Non-pigmented ciliary epithelial cell (primary cell): ENCODE data around the gene UBE2G2.

Experiments
- DNase-seq: peaks from one replicate; pipeline ENCODE4 v3.0.0-alpha.2; 2010; ENCODE audit warnings: low read depth

The UBE2G2 gene, protein sequence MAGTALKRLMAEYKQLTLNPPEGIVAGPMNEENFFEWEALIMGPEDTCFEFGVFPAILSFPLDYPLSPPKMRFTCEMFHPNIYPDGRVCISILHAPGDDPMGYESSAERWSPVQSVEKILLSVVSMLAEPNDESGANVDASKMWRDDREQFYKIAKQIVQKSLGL

DNA sequence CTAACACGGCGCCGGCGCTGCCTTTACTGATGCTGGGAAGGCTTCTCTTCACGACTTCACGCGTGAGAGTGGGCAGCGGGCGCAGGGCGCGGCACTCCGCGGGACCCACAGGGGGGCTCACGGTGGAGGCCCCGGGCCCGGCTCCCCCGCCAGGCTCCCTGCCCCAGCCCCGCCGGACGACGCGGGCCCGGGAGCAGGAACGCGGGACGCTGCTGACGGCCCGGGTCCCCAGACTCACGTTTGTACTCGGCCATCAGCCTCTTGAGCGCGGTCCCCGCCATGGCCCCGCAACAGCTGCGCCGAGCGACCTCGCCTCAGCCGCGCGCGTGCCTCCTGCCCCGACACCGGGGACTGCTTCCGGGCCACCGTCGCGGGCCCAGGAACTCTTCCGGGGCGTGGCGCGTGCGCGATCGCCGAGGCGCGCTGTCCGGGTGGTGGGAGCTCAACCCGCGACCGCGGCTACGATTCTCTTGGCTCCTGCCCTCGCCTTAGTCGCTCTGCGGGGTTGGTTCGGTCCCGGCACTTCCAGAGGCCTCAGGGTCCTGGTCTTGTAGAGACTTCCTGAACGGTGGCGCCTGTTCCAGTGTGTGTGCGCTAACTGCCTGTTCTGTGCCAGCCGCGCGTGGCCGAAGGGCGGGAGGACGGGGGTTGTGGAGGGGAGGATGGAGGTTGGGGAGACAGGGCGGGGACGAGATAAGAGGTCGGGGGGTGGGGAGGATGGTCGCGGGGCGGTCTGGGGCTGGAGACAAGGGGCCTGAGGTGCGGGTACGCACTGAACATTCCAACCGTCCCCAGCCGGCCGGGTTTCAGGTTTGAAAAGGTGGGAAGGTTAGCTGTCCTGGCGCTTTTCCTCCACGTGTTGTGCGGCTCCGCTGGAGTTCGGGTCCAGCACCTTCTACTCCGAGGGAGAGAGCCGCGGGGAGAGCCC, at the start of gene UBE2G2:
Gene UBE2G2, minus strand, starts transcription at position 353 of the 928 bp plus-strand sequence. Its CDS starts 72 bp downstream, at position 281.
- no peak for DNase-seq

DNA sequence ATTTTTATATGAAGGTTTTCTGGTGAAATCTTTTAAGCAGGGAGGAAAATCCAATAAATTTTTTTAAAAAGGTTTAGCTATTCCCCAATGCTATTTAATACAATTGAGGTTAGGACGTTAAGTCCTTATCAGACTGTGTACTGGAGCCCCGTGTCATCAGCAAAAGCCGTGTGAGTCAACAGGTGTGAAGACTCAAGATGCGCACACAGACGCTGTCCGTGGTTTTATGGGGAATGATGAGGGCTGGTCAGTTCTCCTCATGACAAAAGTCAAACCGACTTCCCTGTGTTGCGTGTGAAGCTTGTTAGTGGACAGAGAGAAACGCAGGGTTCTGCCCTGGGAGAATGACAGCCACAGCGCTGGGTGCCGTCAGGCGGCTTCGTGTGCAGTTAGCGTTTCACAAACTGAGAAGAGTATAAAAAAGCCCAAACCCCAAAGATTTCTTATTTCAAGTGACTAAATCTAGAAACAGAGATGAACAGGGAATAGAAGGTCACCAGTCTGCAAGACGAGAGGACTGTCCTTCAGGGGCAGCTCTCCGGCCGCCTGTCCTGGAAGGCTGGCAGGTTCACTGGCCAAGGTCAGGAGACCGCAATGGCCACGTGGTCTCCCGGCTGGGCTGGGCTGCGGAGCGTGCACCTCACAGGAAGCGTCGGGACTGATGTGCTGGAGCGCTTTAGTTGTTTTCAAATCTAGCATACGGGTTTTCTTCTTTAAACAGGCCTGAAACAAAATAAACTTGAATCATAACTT, 49.5 kb upstream of the UBE2G2 start:
- no peak for DNase-seq

DNA sequence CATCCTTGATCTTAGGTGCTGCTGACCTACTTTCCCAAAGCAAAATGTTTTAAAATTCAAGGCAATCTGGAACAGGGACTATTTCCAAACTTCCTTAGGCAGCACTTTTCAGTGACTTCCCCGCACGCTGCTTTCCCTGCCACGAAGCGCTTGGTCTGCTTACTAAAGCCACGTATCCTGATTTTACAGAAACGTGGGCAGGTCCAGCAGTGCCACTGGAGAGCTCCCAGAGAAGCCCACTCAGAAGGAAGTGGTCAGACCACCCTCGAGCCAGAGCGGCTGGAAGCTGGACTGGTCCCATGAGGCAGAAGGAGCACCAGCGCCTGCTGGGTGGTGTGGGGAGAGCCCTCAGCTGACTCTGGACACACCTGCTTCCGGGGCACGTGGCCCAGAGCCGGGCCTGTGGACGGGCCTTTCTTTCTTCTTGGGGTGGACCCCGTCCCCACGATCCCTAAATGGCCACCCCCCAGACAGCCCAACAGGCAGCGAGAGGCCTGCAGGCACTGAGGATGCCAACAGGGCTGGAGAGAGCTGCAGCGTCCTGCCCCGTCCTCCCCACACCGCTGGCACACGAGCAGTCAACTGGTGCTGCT, 48.7 kb upstream of the UBE2G2 start:
- DNase-seq, result no peak

DNA sequence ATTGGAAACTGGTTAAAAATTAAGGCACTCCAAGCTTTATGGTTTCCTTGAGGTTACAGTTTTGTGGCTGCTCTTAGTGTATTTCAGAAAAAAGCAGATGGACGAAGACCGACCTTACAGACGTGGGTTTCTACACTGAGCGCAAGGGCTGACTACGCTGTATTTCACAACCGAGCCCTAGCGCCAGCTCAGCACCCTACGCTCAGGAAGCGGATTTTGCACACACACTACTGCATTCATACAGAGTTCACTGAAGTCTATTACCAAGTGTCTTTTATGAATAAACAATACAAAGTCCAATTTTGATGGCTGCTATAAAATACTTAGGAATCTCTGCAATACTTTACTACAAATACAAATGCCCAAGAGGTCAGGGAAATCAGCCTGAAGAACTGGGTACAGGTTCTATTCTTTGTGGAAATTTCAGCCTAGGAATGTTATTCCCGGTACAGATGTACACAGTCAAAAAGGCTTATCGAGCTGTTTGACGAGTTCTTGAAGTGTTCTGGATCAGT, 48.1 kb upstream of the UBE2G2 start:
- DNase-seq, result no peak

DNA sequence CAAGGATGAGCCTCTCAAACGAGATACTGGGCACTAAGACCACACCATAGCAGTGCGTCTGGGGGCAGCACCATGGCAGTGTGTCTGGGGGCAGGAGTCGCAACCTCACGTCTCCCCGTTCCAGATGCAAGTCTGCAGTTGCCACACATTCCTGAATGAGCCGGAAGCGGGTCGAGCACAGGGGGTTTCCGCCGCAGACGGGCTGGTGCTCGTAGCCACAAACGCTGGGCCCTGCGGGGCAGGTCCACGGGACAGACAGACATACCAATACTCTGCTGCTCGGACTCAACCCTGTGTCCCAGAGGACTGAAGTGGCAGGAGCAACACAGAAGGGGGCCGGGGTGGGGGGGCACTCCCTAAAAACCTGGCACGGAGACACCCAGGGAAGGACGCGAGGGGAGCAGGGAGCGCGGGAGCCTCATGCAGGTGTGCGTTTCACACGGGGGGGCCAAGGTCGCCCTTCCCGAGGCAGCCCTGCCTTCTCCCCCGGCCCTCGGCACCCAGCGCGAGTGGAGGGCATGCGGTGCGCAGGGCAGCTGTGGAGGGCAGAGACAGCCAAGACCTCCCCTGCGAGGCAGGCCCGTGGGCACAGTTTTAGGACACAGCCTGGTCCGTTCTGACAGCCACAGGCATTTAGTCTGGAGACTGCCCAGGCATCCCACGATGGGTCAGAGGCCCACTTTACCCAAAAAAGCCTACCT, 47.4 kb upstream of the UBE2G2 start:
- no peak for DNase-seq

DNA sequence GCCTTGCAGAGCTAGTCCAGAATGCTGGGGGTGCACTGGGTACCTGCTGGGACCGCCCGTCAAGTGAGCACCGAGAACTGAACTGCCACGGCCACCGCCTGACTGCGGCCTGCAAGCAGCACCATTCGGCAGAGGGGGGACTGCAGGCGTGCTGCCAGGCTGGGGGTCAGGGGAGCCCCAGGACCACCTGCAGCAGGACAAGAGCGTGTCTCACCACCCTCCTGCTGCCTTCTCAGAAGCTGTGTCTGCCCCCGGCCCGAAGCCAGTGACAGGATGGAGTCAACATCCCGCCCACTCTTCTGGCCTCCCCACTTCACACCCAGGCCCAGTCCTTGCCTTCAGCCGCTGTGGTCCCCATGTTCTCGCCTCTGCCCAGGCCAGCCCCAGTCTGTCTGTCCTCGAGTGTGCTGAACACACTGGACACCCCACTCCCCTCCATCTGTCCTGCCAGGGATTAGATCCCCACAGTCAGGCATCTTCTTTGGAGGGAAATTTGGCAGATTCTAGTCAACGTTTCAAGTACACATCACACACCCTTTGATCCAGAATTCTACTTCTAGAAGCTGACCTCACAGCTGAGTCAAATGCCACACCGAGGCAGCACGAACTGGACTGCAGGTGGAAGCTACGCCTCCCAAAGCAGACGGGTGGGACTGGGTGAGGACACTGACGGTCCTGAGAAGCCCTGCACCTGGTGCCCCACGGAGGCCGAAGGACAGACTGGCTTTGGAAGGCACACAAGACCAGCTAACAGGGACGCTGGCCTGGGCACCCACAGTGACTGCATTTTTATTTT, 45.8 kb upstream of the UBE2G2 start:
- no peak for DNase-seq

DNA sequence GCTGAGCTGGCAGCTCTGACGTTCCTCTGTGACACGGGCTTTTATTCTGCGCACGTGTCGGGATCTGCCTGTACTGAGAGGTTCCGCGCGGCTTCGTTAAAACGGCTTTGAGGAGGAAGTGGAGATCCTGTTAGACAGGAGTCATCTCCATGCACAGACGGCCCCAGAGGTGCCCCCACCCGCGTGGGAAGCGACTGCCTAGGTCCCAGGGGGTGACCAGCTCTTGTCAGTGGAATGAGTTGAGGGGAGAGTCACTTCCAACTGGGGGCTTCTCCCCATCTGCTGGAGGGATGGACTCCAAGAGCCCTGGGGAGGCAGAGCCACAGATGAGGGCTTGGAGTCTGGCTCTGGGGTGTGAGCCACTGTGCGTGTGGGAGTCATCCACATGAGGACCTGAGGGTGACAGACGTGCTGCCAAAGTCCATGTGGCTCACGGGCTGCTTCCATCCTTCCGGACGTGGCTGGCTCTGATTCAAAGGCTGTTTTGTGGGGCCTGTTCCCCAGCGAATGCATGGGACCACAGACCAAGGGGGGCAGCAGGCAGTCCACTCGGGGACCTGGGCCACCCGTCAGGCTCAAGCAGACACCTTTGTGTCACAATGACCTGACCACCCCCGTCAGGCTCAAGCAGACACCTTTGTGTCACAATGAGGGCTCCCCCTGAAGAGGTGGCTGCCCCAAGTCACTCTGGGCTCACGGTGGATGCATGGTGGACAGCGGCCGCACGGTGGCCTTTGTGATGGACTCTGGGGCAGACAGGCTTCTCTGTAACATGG, 45.1 kb upstream of the UBE2G2 start:
- no peak for DNase-seq

DNA sequence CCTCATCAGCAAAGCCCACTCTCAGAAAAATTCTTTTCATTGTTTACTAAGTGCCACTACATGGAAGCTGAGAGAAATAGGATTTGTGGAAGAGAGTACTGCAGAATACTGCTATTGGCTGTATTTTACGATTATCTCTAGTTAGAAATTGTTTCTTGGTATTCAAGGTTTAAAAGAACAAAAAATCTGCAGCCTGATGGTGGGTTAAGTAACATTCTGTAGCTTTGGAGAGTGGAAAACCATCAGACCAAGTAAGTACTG, 44.5 kb upstream of the UBE2G2 start:
- DNase-seq, result no peak

DNA sequence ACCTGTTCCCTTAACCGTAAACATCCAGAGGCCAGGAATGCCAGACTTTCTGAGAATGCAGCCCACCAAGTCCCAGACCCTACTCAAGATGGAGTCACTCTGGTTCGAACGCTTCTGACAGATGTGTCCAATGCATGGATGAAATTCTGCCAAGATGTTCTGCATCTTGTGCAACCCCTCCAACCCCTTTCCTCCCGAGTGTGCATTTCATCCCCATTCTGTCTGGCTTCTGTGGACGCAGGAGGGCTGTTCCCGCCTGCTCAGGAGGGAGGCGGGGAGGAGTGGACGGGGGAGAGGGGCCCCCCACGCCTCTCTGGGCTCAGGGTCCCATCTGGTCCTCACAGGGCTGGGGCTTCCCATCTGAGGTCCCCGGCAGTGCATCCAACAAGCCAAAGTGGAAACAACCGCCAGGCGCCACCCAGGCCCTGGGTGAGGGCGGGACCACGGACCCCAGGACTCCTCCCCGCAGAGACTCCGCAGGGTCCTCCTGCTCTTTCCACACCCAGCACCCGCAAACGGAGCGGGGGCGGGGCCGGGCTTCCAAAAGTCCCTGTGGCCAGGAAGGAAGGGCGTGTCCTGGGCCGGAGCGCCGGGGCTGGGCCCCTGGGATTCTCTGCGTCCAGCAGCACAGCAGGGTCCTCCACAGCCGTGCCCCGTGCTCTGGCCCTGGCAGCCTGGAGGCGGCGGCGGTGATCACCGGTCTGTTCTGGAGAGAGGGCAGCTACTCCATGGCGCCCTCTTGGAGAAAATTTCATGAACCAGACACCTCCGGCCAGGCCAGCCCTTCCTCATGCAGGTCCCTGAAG, 44.0 kb upstream of the UBE2G2 start:
- DNase-seq, result no peak

DNA sequence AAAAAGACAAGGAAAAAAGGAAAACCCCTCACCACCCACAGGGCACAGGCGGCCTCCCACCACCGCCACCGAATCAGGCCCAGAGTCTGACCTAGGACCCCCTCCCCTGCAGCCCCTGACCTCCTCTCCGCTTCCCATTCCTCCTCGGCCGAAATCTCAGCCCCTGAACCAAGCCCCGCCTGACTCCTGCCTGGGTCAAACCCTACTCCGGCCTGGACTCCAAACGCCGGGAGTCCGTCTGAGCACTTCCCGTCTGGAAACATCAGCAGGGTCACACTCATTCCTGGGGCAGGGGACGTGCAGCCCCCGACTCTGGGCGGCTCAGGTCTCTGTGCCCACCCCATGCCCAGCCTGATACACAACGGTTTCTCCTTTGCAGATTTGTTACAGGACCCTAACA, 42.6 kb upstream of the UBE2G2 start:
- DNase-seq, result no peak

DNA sequence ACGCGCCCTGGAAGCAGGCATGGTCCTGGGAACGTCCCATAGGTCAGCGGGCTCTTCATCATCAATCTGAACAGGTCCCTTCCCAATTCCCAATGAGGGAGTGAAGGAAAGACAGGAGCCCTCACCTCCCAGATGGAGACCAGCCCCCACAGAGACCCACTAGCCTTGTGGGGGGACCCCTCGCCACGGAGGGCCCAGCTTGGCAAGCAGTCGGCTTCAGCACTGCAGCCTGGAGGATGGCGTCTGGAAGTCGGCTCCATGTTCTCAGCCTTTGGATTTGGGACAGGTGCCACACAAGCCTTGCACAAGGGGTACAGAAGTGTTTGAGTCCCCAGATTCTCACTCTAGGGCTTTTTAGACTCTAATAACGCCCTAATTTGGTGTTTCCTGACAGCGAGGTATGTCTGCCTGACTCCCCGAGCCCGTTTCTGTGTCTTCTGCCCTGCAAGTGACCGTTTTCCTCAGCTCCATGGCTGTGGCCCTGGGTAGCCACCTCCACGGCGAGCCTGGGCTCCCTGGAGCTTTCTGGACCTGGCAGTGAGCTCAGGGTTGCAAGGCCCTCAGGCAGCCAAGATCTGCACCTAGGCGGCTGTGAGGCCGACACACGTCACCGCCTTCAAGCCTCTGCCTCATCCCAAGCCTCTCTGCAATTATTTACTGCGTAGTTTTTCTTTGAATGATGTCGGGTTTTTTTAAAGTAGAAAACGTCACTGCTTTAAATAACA, 41.3 kb upstream of the UBE2G2 start:
- DNase-seq, result no peak

DNA sequence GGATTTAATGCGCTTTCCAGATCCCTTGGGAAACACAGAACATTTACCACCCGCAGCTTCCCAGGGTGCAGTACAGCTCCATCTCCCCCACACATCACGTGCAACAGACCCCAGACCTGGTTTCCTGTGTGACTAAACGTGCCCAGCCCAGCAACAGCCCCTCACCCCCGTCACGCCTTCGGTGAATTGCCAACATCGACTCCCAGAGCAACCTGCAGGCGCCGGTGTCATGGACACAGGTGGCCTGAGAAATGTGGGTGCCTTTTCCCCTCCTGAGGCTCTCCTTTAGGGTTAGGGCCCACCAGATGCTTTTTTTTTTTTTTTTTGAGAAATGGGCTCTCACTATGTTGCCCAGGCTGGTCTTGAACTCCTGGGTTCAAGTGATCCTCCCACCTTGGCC, 40.5 kb upstream of the UBE2G2 start:
- DNase-seq, result no peak

DNA sequence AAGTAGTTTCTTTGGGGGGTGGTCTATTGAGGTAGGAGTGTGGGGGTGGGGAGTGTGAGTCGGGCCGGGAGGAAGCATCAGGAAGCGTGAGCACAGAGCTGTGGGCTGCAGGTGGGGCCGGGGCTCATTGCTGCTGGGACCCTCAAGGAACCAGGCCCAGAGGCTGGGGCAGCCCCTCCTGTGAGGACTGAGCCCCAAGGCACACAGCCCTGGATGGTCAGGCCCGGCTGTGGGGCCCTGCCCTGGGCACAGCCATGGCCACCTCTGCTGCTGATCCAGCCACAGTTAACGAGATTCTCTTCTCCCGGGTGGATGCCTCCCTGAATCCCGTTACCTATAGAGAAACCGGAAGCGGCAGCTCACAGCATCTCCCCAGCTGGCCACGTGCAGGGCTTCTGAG, 39.2 kb upstream of the UBE2G2 start:
- DNase-seq, result no peak

DNA sequence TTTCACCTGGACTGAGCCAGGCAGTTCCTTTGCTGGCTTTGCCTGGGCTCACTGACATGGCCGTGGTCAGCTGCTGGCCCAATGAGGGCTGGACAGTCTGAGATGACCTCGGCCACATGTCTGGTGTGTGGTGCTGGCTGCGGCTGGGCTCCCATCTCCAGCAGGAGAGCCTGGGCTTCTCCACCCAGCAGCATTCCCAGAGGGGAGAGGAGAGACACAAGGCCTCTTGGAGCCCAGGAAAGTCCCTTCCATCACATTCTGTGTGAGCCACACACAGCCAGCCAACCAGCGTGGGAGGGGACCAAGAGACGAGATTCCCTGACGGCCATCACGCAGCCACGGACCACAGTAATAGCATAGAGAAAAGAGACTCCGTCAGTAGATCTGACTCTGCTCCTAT, 37.3 kb upstream of the UBE2G2 start:
- no peak for DNase-seq

DNA sequence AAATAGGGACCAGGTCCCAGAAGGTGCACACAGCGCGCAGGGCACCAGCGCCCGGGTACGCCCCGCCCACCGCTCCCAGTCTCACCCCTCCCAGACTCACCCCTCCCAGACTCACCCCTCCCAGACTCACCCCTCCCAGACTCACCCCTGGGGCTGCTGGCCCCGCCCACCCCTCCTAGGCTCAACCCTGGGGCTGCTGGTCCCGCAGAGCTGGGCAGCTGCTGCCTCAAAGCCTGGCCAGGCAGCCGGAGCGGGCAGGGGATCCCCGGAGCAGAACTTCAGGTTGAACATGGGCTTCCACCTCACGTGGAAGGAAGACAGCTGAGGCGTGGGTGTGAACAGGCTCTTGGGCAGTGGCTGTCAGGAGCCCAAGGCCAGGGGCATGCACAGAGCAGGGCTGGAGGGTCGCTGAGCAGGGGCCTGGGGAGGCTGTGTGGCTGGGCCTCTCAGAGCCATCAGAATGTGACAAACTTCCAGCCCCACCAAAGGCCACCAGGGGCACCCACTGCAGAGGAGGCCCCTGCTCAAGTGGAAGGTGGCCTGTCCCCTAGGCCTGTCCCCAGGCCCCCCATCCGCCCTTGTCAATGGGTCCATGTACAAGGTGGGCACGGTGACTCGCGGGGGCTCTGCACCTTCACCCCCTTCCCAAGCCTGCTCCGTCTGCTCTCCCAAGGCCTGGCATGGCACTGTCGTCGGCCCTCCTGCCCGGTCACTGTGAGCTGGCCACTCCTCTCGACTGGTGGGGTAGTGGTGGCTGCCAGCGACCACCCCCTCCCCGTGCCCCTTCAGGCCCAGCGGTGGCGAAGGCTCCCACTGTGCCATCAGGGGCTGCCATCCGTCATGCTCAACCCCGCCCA, 36.6 kb upstream of the UBE2G2 start:
- no peak for DNase-seq

DNA sequence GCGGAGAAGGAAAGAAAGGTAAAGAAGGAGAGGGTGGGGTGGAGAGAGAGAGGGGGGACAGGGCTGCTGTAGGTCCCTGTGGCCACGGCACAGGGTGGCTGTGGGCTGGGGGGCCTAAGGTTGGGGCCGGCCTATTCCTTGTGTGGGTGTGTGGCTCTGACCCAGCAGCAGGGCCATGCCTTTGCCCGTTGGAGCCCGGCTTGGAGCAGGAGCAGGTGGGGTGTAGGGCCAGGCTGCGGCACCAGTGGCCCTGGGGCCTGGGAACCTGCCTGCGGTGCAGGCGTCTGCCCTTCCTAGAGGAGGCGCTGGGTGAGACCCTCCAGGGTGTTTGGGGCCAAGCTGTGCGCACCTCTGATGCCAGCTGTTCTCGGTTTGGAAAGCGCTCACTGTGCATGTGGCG, 35.9 kb upstream of the UBE2G2 start:
- DNase-seq, result no peak

DNA sequence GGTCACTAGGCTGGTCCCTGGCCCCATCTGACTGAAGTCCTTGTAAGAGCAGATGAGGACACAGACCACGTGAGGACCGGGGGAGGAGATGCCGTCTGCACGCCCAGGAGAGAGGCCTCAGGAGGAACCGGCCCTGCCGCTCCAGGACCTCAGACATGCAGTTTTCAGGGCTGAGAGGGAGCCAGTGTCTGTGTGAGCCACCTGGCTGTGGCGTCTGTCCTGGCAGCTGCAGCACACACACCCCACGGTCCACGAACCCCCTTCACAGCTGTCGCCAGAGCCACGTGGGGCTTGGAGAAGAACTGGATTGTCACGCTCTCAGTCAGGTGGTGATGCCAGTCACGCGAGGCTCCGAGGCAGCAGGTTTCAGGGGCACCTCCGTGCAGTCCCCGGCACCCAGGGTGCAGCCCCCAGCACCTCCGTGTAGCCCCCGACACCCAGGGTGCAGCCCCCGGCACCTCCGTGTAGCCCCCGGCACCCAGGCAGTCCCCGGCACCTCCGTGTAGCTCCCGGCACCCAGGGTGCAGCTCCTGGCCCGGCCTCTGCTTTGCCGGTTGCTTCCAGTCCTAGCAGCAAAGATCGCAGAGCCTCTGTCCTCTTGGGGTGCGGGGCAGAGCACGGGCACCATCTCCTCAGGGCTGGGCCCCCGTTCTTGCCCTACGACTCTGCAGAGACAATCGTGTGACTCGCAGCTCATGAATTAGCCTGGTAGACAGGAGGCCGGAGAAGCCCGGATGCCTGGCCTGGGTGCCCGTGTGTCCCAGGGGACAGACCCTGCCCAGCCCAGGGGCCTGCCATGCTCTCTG, 35.2 kb upstream of the UBE2G2 start:
- no peak for DNase-seq
